GM19351 (cell line): ENCODE results near the gene SLC9A1.
"Not testable (repeated sequence)": the region's sequence is repeated elsewhere in the genome, so short reads cannot be mapped to it uniquely, and the experiment has no call there.

Experiments used
- ATAC-seq: cut with Tn5 transposase; IDR thresholded peaks from one replicate; pipeline ENCODE4 v1.9.1; 2021; ENCODE audit warnings: mild to moderate bottlenecking, moderate library complexity; ENCODE audit not compliant: unreplicated experiment

The SLC9A1 gene

GRCh38 chr1:27135541-27136235 lies 19.2 kb downstream of the SLC9A1 start:
- ATAC-seq, result no peak

- peak; percentile 56 for ATAC-seq
Observed at GRCh38 chr1:27133991-27134390, 20.9 kb downstream of the SLC9A1 start.

- no peak for ATAC-seq
Observed at GRCh38 chr1:27133158-27133557, 21.8 kb downstream of the SLC9A1 start.

DNA sequence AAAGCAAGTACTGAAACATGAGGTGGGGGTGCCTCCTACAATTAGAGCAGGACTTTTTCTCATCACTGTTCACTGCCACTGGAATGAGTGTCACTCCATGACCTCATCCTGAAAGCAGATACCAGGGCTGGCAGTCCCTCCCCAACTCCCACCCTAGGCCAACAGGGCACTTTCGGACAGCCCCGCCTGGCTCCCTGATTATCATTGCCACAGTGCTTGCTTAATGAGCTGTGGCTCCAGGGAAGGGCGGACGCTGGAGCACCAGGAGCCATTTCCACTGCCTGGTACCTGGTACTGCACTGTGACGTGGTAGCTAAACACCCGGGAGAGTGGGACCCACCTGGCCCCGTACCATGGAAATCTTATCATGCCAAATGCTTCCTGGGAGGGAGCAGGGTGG lies 22.3 kb downstream of the SLC9A1 start:
- ATAC-seq, result no peak

DNA sequence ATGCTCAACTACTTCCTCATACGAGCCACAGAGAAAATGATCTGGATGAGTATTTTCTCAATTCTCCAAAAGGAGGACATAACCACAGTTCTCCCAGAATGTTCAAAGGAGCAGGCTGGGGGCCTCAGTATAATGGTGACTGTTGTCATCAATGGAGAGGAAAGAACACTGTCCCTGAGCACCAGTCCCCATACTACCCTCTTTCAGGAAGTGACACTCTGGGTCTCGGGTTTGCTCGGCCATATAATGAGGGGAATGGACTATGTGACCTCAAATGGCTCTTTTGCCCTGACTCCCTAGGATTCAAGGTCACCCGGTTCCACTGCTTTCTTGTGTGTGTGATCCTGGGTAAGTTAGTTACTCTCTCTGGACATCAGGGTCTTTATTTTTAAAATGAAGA lies 22.8 kb downstream of the SLC9A1 start:
- no peak for ATAC-seq

GRCh38 chr1:27130798-27131197 lies 24.1 kb downstream of the SLC9A1 start:
- ATAC-seq, result no peak

- no peak for ATAC-seq
Observed at GRCh38 chr1:27129225-27129624, 25.7 kb downstream of the SLC9A1 start.

DNA sequence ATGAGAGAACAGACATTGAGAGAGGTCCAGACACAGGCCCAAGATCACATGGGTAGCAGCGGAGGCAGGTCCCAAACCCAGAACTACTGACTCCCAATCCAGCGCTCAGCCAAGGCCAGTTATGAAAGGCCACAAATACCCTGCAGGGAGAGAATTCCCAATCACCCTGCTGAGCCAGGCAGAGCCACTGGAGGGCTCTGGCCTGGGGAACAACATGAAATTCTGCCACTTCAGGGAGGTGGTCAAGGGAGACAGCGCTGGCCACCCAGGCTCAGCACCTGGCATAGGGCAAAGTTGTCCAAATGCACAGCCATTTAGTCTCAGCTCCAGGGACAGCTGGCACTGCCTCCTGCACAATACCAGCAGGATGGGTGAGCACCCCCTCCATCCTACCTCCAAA lies 27.5 kb downstream of the SLC9A1 start:
- ATAC-seq, result no peak

DNA sequence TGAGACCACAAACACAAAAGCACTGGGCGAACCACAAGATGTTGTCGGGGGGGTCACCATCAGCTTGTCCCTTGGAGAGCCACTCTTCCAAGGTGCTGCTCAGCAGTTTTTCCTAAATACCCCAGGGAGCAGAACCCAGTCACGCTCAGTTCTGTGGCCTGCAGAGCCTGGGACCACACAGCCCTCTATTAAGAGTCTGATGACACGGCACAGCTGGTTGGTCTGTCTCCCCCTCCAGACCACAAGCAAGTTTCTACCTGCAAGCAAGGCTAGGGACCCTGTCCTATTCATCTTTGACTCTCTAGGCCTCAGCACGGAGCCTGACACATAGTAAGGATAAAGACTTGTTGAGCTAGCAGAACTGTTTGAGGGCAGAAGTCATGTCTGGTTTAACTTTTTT lies 28.5 kb downstream of the SLC9A1 start:
- ATAC-seq, result no peak

DNA sequence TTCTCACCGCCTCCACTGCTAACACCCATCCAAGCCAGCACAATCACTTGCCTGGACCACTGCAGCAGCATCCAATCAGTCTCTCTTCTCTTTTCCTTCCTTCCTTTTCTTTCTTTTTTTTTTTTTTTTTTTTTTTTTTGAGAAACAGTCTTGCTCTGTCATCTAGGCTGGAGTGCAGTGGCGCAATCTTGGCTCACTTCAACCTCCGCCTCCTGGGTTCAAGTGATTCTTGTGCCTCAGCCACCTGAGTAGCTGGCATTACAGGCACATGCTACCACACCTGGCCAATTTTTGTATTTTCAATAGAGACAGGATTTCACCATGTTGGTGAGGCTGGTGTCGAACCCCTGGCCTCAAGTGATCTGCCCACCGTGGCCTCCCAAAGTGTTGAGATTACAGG lies 29.8 kb downstream of the SLC9A1 start:
- ATAC-seq, result not testable (repeated sequence)

GRCh38 chr1:27124405-27124804 lies 30.5 kb downstream of the SLC9A1 start:
- ATAC-seq, result no peak

DNA sequence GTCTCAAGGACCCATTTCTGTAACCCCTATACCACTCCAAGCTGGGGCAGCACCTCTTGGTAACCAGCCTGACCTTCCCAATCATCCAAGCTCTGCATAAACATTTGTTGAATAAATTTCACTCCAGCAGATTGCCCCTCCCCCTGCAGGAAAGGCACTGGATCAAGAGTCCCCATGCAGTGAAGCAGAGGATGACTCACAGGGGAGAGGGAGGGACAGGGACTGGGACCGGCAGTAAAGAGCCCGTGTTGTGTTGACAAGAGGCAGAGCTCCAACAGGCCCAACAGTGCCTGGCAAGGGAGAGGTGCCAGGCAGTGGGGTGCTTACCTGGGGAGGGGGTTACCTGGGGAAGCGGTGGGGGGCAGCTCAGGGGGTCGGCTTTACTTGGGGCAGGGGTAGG lies 32.3 kb downstream of the SLC9A1 start:
- ATAC-seq, result no peak

GRCh38 chr1:27120854-27121253 lies 34.1 kb downstream of the SLC9A1 start:
- ATAC-seq, result no peak

GRCh38 chr1:27118440-27118689 lies 36.6 kb downstream of the SLC9A1 start:
- no peak for ATAC-seq

DNA sequence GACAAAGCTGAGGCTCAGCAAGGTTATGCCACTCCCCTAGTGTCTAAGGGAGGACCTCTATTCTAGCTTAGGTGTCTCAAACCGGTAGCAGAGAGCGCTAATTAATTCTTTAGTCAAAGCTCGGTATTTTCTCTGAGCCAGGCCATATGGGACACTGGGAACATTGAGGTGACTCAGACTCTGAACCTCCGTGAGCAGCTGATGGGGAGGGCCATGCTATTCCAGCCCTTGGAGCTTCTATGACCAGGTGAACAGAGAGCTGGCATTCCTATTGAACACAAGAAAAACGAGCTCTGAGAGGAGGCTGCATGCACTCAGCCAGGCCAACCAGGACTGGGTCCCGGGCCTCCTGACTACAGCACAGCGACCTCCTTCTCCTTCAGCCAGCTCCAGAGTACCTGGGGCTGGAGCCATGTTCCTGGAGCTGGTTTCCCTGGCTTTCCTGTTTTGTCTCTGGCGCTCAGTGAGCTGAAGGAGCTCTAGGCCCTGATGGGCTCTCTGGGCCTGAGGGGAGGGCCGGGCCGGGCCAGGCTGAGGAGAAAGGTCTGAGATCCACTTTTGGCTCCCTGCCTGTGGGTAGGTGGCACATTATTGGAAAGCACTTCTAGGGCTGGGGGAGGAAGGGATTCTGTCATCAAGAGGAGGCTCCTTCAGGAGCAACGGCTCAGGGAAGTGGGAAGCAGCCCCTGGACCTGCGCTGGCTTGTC lies 37.0 kb downstream of the SLC9A1 start:
- ATAC-seq, result no peak

DNA sequence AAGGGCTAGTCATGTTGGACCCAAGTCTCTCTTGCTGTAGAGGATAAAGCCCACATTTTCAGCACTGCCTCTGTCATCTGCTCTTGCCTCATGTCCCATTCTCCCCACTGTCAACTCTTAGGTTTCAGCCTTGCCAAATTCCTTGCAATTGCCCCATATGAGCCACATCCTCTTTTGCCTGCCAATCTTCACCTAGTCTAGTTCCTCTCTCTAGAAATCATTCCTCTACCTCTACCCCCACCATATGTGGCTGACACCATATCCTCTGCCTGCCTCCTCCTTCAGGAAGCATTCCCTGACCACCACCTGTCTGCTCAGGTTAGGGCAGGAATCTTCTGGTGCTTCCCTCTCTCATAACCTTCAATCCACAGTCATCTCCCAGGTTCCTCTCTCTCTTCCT lies 38.2 kb downstream of the SLC9A1 start:
- ATAC-seq, result no peak

DNA sequence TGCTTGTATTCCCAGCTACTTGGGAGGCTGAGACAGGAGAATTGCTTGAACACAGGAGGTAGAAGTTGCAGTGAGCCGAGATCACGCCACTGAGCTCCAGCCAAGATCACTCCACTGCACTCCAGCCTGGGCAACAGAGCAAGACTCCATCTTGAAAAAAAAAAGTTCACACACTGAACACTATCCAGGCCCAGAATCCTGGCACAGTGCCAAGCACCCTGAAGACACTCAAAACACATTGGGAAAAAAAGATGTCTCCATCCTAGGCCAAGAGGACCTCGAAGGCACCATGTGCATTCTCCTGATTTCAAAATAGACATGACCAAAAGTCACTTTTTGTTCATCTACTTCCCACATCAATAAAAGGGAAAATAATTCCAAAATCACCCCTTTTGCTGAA lies 38.7 kb downstream of the SLC9A1 start:
- ATAC-seq, result no peak

DNA sequence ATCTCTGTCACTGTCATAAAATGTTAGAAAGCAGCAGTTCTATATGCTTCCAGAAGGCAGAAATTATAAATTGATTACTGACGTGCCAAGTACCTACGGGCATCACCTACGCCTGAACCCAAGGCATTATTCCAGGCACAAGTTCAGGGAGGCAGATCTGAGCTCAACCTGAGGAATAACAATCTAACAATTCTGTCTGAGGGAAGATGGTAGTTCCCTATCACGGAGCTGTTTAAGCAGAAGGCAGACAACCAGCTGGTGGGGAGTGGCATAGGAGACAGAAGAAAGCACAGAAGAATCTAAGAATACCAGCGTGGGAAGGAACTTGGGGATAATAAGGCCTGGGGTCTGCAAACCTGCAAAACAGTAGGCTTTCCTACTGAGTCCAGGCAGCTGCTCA lies 40.4 kb downstream of the SLC9A1 start:
- ATAC-seq, result no peak

DNA sequence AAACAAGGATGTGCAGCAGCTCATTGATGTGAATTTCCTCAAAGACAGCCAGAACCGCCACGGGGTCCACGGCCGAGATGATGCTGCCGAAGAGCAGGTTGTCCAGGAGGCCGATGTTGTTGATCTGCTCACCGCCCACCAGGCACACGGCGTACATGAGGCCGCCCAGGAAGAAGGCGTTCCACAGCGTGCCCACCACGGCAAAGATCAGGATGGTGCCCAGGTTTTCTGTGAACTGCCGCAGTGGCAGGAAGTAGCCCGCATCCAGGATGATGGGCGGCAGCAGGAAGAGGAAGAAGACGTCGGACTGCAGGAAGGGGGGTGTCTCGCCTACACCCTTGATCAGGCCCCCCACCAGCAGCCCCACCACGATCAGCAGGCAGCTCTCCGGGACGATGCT lies 41.1 kb downstream of the SLC9A1 start:
- ATAC-seq, result no peak

- peak; percentile 88 for ATAC-seq
Observed at GRCh38 chr1:27111626-27112573, 43.0 kb downstream of the SLC9A1 start.

- ATAC-seq, result no peak
Observed at GRCh38 chr1:27109103-27109822, 45.7 kb downstream of the SLC9A1 start.
